HL-60 (cell line): ENCODE measurements around the gene ETNK2.

Source experiments
- TF ChIP-seq, protein P1 (sequence below): IDR thresholded peaks from 2 replicates; pipeline ENCODE4 v1.6.1; 2012; ENCODE audit warnings: low read depth; ENCODE audit not compliant: insufficient replicate concordance
- TF ChIP-seq, protein P2 (sequence below): IDR thresholded peaks from one replicate; pipeline ENCODE4 v1.5.1; 2011; ENCODE audit warnings: low read length, control low read depth, inconsistent platforms; ENCODE audit not compliant: insufficient read depth

DNA sequence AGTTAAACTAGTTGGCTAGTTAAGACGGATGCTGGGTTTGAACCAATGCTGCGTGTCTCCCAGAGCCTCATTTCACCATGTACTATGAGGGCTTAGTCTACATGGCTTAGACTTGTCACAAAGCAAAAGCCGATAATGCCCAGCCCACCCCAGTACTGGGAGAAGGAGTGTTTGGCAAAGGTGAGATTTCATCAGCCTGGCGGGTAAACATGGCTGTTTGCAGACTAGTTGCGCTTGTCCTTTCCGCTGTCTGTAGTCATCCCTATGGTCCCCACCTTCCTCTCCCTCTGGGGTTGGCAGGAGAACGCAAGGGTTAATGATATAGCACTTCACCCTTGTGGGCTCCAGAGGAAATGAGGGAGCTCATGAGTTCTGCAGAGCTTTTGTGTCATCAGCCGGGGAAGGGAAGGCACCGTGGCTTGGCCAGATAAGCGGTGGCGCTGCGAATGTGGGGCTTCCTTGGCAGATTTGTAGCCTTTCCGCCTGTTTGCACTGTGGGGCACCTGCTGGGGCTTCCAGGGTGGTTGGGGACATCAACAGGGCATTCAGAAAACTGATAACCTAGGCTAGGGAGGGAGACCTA, 49.7 kb downstream of the ETNK2 start:
- TF ChIP-seq, protein P1, sequence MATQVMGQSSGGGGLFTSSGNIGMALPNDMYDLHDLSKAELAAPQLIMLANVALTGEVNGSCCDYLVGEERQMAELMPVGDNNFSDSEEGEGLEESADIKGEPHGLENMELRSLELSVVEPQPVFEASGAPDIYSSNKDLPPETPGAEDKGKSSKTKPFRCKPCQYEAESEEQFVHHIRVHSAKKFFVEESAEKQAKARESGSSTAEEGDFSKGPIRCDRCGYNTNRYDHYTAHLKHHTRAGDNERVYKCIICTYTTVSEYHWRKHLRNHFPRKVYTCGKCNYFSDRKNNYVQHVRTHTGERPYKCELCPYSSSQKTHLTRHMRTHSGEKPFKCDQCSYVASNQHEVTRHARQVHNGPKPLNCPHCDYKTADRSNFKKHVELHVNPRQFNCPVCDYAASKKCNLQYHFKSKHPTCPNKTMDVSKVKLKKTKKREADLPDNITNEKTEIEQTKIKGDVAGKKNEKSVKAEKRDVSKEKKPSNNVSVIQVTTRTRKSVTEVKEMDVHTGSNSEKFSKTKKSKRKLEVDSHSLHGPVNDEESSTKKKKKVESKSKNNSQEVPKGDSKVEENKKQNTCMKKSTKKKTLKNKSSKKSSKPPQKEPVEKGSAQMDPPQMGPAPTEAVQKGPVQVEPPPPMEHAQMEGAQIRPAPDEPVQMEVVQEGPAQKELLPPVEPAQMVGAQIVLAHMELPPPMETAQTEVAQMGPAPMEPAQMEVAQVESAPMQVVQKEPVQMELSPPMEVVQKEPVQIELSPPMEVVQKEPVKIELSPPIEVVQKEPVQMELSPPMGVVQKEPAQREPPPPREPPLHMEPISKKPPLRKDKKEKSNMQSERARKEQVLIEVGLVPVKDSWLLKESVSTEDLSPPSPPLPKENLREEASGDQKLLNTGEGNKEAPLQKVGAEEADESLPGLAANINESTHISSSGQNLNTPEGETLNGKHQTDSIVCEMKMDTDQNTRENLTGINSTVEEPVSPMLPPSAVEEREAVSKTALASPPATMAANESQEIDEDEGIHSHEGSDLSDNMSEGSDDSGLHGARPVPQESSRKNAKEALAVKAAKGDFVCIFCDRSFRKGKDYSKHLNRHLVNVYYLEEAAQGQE: no peak
- TF ChIP-seq, protein P2, sequence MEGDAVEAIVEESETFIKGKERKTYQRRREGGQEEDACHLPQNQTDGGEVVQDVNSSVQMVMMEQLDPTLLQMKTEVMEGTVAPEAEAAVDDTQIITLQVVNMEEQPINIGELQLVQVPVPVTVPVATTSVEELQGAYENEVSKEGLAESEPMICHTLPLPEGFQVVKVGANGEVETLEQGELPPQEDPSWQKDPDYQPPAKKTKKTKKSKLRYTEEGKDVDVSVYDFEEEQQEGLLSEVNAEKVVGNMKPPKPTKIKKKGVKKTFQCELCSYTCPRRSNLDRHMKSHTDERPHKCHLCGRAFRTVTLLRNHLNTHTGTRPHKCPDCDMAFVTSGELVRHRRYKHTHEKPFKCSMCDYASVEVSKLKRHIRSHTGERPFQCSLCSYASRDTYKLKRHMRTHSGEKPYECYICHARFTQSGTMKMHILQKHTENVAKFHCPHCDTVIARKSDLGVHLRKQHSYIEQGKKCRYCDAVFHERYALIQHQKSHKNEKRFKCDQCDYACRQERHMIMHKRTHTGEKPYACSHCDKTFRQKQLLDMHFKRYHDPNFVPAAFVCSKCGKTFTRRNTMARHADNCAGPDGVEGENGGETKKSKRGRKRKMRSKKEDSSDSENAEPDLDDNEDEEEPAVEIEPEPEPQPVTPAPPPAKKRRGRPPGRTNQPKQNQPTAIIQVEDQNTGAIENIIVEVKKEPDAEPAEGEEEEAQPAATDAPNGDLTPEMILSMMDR: no peak
